TTC549 (cell line): Measurements from ENCODE around the gene SLC30A10.
A peak's percentile ranks its signal among the peaks of the same experiment; 100 is the strongest.
"Not testable (repeated sequence)": the region's sequence is repeated elsewhere in the genome, so short reads cannot be mapped to it uniquely, and the experiment has no call there.

Experiments
- FAIRE-seq: peaks from 2 replicates; lab custom pipeline; 2012; peaks lifted over from hg19 to GRCh38; lab: Jason Lieb, UNC

Gene SLC30A10

GRCh38 chr1:219927298-219927955, 930 bp downstream of the SLC30A10 start:
- no peak for FAIRE-seq

GRCh38 chr1:219926363-219926998, 1.9 kb downstream of the SLC30A10 start:
- no peak for FAIRE-seq

- FAIRE-seq = no peak
Measured at GRCh38 chr1:219924342-219924741, 4.0 kb downstream of the SLC30A10 start.

- no peak for FAIRE-seq
Measured at GRCh38 chr1:219917851-219918466, 10.4 kb downstream of the SLC30A10 start.

- FAIRE-seq = no peak
Measured at GRCh38 chr1:219917281-219917680, 11.1 kb downstream of the SLC30A10 start.

- FAIRE-seq = peak; percentile 79
Measured at GRCh38 chr1:219916257-219916656, 12.1 kb downstream of the SLC30A10 start.

GRCh38 chr1:219913005-219913770, 15.2 kb downstream of the SLC30A10 start:
- FAIRE-seq = no peak

- no peak for FAIRE-seq
Measured at GRCh38 chr1:219910716-219911115, 17.6 kb downstream of the SLC30A10 start.

- FAIRE-seq = no peak
Measured at GRCh38 chr1:219909476-219909875, 18.9 kb downstream of the SLC30A10 start.

GRCh38 chr1:219908170-219908569, 20.2 kb downstream of the SLC30A10 start:
- no peak for FAIRE-seq

- no peak for FAIRE-seq
Measured at GRCh38 chr1:219907772-219908070, 20.6 kb downstream of the SLC30A10 start.

GRCh38 chr1:219906924-219907771, 21.2 kb downstream of the SLC30A10 start:
- FAIRE-seq = no peak

- not testable (repeated sequence) for FAIRE-seq
Measured at GRCh38 chr1:219906565-219906923, 21.8 kb downstream of the SLC30A10 start.

GRCh38 chr1:219905524-219905923, 22.8 kb downstream of the SLC30A10 start:
- no peak for FAIRE-seq

GRCh38 chr1:219904934-219905333, 23.4 kb downstream of the SLC30A10 start:
- FAIRE-seq = no peak

- FAIRE-seq = no peak
Measured at GRCh38 chr1:219903353-219903871, 24.9 kb downstream of the SLC30A10 start.

- FAIRE-seq = no peak
Measured at GRCh38 chr1:219902951-219903350, 25.4 kb downstream of the SLC30A10 start.

GRCh38 chr1:219900882-219901281, 27.5 kb downstream of the SLC30A10 start:
- FAIRE-seq = no peak

GRCh38 chr1:219900201-219900600, 28.2 kb downstream of the SLC30A10 start:
- no peak for FAIRE-seq

GRCh38 chr1:219898375-219898774, 30.0 kb downstream of the SLC30A10 start:
- no peak for FAIRE-seq

- FAIRE-seq = no peak
Measured at GRCh38 chr1:219897914-219898313, 30.4 kb downstream of the SLC30A10 start.

GRCh38 chr1:219892271-219892670, 36.1 kb downstream of the SLC30A10 start:
- not testable (repeated sequence) for FAIRE-seq
